Smooth muscle cell (in vitro differentiated cells): ENCODE data around the gene CHRNG. TPM values are rescaled to one million over a fixed set of nuclear protein-coding genes. Genes with fewer than 3 reads are reported as not detected.
A peak's percentile ranks its signal among the peaks of the same experiment; 100 is the strongest.

Experiments used
- DNase-seq: peaks from one replicate; lab custom pipeline; 2025; ENCODE audit not compliant: unreplicated experiment; lab: John Stamatoyannopoulos, UW
- H2AFZ ChIP-seq: fragments of 200-600 bp; sonication (generic); 2 replicates; pipeline ENCODE4 v1.6.0; 2016; ENCODE audit warnings: antibody characterized with exemption, low read depth, mild to moderate bottlenecking
- H3F3A ChIP-seq: fragments of 200-600 bp; sonication (generic); 2 replicates; pipeline ENCODE4 v1.6.0; 2017; ENCODE audit warnings: antibody characterized with exemption, low read depth
- H3K27ac ChIP-seq: fragments of 200-600 bp; sonication (generic); 2 replicates; pipeline ENCODE4 v1.5.1; 2016; ENCODE audit warnings: low read depth, mild to moderate bottlenecking
- H3K27me3 ChIP-seq: fragments of 200-600 bp; sonication (generic); 2 replicates; pipeline ENCODE4 v1.6.1; 2016; ENCODE audit warnings: low read depth, mild to moderate bottlenecking
- H3K36me3 ChIP-seq: fragments of 200-600 bp; sonication (generic); 2 replicates; pipeline ENCODE4 v1.5.1; 2016; ENCODE audit warnings: low read depth
- H3K4me1 ChIP-seq: fragments of 200-600 bp; sonication (generic); 2 replicates; pipeline ENCODE4 v1.5.1; 2016; ENCODE audit warnings: low read depth
- H3K4me2 ChIP-seq: fragments of 200-600 bp; sonication (generic); 2 replicates; pipeline ENCODE4 v1.6.0; 2016; ENCODE audit warnings: mild to moderate bottlenecking
- H3K4me3 ChIP-seq: fragments of 200-600 bp; sonication (generic); 2 replicates; pipeline ENCODE4 v1.5.1; 2016; ENCODE audit warnings: mild to moderate bottlenecking
- H3K79me2 ChIP-seq: fragments of 200-600 bp; sonication (generic); 2 replicates; pipeline ENCODE4 v1.6.0; 2016; ENCODE audit warnings: low read depth, mild to moderate bottlenecking
- H3K9ac ChIP-seq: fragments of 200-600 bp; sonication (generic); 2 replicates; pipeline ENCODE4 v1.6.0; 2016; ENCODE audit warnings: low read depth
- H3K9me3 ChIP-seq: fragments of 200-600 bp; sonication (generic); replicated peaks from 2 replicates; pipeline ENCODE4 v1.5.1; 2016; ENCODE audit warnings: low read depth
- H4K20me1 ChIP-seq: fragments of 200-600 bp; sonication (generic); 2 replicates; pipeline ENCODE4 v1.6.0; 2016; ENCODE audit warnings: low read depth
- CTCF ChIP-seq: fragments of 200-600 bp; sonication (generic); IDR thresholded peaks from 2 replicates; pipeline ENCODE4 v1.5.1; 2017; ENCODE audit warnings: borderline replicate concordance, mild to moderate bottlenecking, antibody characterized with exemption; ENCODE audit not compliant: insufficient read depth, poor library complexity, severe bottlenecking
- WGBS: methylation state at CpG from one replicate; pipeline ENCODE4 v1.1.7; 2016; ENCODE audit warnings: low lambda C conversion rate; 5-methylcytosine and 5-hydroxymethylcytosine counted together
- polyA plus RNA-seq: library from polyadenylated mRNA; unstranded; fragments of >200 nt; fragmentation: Nextera tagmentation; extraction: Ambion mirVana; gene quantifications from 2 replicates; pipeline ENCODE4 v1.2.1, GENCODE V29; 2016
- total RNA-seq: library from RNA; depleted of rRNA; stranded (reverse); fragments of >200 nt; gene quantifications from 2 replicates; pipeline ENCODE4 v1.2.3, GENCODE V29; 2014

CHRNG gene
- total and polyA plus RNA-seq, 2 experiments from 2014 or later, result not detected

GRCh38 chr2:232571026-232571474 is 31.6 kb downstream of the CHRNG start:
- DNase-seq, result no peak
- no peaks in the 10 kb centered on the region for H3F3A ChIP-seq

GRCh38 chr2:232573042-232573441 is 33.5 kb downstream of the CHRNG start:
- H4K20me1 ChIP-seq, result peaks cover 2% of the 10 kb centered on the region
- peaks cover under 1% of the 10 kb centered on the region for H3K36me3 ChIP-seq
- no peak overlapping the region for H3K4me3 ChIP-seq
- no peaks in the 10 kb centered on the region for H3K27me3 ChIP-seq
- H3K4me2 ChIP-seq, result no peak overlapping the region
- no peaks in the 10 kb centered on the region for H3F3A ChIP-seq
- H2AFZ ChIP-seq, result no peak overlapping the region
- no peaks in the 10 kb centered on the region for H3K4me1 ChIP-seq
- no peaks in the 10 kb centered on the region for H3K9me3 ChIP-seq
- no peaks in the 10 kb centered on the region for H3K79me2 ChIP-seq
- H3K27ac ChIP-seq, result no peak overlapping the region
- no peak overlapping the region for H3K9ac ChIP-seq
- DNase-seq, result no peak
- no peak for TF ChIP-seq CTCF

More at GRCh38 chr2:232571026-232571474, 31.6 kb downstream of the CHRNG start:
- no peak overlapping the region for H2AFZ ChIP-seq
- no peaks in the 10 kb centered on the region for H3K9me3 ChIP-seq
- peaks cover 15% of the 10 kb centered on the region for H3K36me3 ChIP-seq
- H3K4me3 ChIP-seq, result no peak overlapping the region
- no peaks in the 10 kb centered on the region for H3K27me3 ChIP-seq
- no peak overlapping the region for H3K27ac ChIP-seq
- peaks cover 13% of the 10 kb centered on the region for H4K20me1 ChIP-seq
- H3K79me2 ChIP-seq, result no peaks in the 10 kb centered on the region
- H3K4me1 ChIP-seq, result no peaks in the 10 kb centered on the region
- TF ChIP-seq CTCF, result no peak
- WGBS, result 86% methylated on average over 7 of the region's 7 CpGs
- no peak overlapping the region for H3K9ac ChIP-seq
- H3K4me2 ChIP-seq, result no peak overlapping the region

GRCh38 chr2:232573771-232574435 is 34.4 kb downstream of the CHRNG start:
- H3K27ac ChIP-seq, result peak overlapping the region; percentile 53
- 97% methylated on average over 8 of the region's 8 CpGs for WGBS
- H3K4me2 ChIP-seq, result no peak overlapping the region
- H2AFZ ChIP-seq, result no peak overlapping the region
- no peaks in the 10 kb centered on the region for H4K20me1 ChIP-seq
- H3K4me1 ChIP-seq, result no peaks in the 10 kb centered on the region
- no peak overlapping the region for H3K9ac ChIP-seq
- no peaks in the 10 kb centered on the region for H3K36me3 ChIP-seq
- TF ChIP-seq CTCF, result no peak
- H3K4me3 ChIP-seq, result no peak overlapping the region
- H3K9me3 ChIP-seq, result no peaks in the 10 kb centered on the region
- no peaks in the 10 kb centered on the region for H3K27me3 ChIP-seq
- DNase-seq, result no peak
- no peaks in the 10 kb centered on the region for H3F3A ChIP-seq
- no peaks in the 10 kb centered on the region for H3K79me2 ChIP-seq
